ENCODE results near the gene ANKRD11.

Gene ANKRD11

DNA sequence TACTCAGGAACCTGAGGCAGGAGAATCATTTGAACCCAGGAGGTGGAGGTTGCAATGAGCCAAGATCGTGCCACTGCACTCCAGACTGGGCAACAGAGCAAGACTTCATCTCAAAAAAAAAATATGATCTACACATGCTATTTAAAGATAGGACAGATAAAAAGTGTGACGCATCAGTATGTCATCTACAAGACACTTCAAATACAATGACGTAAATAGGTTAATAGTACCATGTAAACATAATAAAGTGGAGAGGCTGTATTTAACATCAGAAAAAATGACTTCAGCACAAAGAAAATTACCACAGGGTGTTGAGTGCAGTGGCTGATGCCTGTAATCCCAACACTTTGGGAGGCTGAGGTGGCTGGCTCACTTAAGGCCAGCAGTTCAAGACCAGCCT lies 252.6 kb downstream of the ANKRD11 start:
- no peak overlapping the region for H3K4me2 ChIP-seq
- H3K79me2 ChIP-seq (ENCODE audit: insufficient read depth, low read depth) = peaks cover 4% of the 10 kb centered on the region; the same call in 1 of the 2 replicates
- no peaks in the 10 kb centered on the region for H3K36me3 ChIP-seq (ENCODE audit: insufficient read depth)
- TF ChIP-seq, protein P1, sequence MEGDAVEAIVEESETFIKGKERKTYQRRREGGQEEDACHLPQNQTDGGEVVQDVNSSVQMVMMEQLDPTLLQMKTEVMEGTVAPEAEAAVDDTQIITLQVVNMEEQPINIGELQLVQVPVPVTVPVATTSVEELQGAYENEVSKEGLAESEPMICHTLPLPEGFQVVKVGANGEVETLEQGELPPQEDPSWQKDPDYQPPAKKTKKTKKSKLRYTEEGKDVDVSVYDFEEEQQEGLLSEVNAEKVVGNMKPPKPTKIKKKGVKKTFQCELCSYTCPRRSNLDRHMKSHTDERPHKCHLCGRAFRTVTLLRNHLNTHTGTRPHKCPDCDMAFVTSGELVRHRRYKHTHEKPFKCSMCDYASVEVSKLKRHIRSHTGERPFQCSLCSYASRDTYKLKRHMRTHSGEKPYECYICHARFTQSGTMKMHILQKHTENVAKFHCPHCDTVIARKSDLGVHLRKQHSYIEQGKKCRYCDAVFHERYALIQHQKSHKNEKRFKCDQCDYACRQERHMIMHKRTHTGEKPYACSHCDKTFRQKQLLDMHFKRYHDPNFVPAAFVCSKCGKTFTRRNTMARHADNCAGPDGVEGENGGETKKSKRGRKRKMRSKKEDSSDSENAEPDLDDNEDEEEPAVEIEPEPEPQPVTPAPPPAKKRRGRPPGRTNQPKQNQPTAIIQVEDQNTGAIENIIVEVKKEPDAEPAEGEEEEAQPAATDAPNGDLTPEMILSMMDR (conservative IDR thresholded peaks at IDR 0.05; ENCODE audit: low read depth, low read length) = no peak
- H4K20me1 ChIP-seq (ENCODE audit: insufficient read depth) = no peaks in the 10 kb centered on the region
- H3K27me3 ChIP-seq (ENCODE audit: insufficient read depth, low read depth) = no peaks in the 10 kb centered on the region
- H3K4me1 ChIP-seq (ENCODE audit: low read depth, poor library complexity, severe bottlenecking) = no peaks in the 10 kb centered on the region
- H3K27ac ChIP-seq = no peak overlapping the region
- H2AFZ ChIP-seq (ENCODE audit: low read depth) = no peak overlapping the region
- H3K9ac ChIP-seq = no peak overlapping the region
- H3K4me3 ChIP-seq (IDR thresholded peaks at IDR 0.05; ENCODE audit: insufficient read depth, low read depth, low read length) = no peak overlapping the region

DNA sequence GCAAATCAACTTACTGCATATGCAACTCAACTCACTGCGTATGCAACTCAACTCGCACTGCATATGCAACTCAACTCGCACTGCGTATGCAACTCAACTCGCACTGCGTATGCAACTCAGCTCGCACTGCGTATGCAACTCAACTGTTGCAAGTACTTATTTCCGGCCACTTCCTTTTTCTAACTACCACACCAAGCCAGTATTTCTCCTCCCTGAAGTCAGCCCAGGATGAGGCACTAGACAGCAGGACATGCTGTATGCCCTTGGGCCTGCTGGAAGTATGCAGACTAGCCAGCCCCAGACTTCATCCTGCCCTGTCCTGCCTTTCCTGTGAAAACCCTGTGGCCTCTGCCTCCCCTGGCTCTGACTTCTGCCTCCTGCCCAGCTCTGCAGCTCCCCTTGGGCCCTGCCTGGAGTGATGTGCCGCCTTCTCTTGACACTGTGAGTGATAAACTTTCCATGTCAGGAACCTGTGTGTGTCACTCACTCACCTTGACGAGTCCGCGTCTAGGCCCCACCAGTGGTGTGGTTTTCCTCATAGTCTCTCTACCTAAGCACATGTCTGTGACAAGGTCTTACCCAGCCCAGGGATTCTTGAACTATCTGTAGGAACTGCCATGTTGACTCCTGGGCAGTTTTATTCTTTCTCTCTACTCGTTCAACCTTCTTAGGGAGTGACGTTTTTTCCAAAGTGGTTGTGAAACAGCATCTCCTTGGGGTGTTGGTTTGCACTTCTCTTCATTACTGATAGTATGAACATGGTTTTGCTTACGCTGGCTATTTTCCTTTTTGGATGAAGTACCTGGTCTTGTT lies 256.5 kb downstream of the ANKRD11 start:
- H4K20me1 ChIP-seq (ENCODE audit: insufficient read depth) = no peaks in the 10 kb centered on the region
- H3K9ac ChIP-seq = no peak overlapping the region
- no peaks in the 10 kb centered on the region for H3K79me2 ChIP-seq (ENCODE audit: insufficient read depth, low read depth)
- H3K27ac ChIP-seq = no peak overlapping the region
- no peaks in the 10 kb centered on the region for H3K27me3 ChIP-seq (ENCODE audit: insufficient read depth, low read depth)
- no peak overlapping the region for H3K4me2 ChIP-seq
- H2AFZ ChIP-seq (ENCODE audit: low read depth) = no peak overlapping the region
- H3K4me3 ChIP-seq (IDR thresholded peaks at IDR 0.05; ENCODE audit: insufficient read depth, low read depth, low read length) = no peak overlapping the region
- TF ChIP-seq, protein P1 (conservative IDR thresholded peaks at IDR 0.05; ENCODE audit: low read depth, low read length) = no peak
- no peaks in the 10 kb centered on the region for H3K4me1 ChIP-seq (ENCODE audit: low read depth, poor library complexity, severe bottlenecking)
- H3K36me3 ChIP-seq (ENCODE audit: insufficient read depth) = no peaks in the 10 kb centered on the region

DNA sequence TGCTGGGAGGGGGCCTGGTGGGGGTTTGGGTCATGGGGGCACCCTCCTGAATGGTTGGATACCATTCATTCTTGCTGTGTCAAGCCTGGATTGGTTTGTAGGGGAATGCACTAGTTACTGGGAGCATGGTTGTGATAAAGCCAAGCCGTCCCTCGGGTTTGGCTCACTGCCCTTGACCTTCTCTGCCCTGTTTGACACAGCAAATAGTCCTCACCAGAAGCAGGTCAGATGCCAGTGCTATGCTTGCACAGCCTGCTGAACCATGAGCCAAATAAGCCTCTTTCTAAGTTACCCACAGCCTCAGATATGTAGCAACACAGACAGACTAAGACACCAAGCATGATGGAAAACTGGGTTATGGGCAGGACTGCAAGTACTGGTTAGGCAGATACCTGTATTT lies 258.3 kb downstream of the ANKRD11 start:
- no peak overlapping the region for H3K4me2 ChIP-seq
- no peaks in the 10 kb centered on the region for H3K79me2 ChIP-seq (ENCODE audit: insufficient read depth, low read depth)
- no peak overlapping the region for H2AFZ ChIP-seq (ENCODE audit: low read depth)
- no peak overlapping the region for H3K9ac ChIP-seq
- no peak overlapping the region for H3K27ac ChIP-seq
- no peak overlapping the region for H3K4me3 ChIP-seq (IDR thresholded peaks at IDR 0.05; ENCODE audit: insufficient read depth, low read depth, low read length)
- no peaks in the 10 kb centered on the region for H3K4me1 ChIP-seq (ENCODE audit: low read depth, poor library complexity, severe bottlenecking)
- TF ChIP-seq, protein P1 (conservative IDR thresholded peaks at IDR 0.05; ENCODE audit: low read depth, low read length) = no peak
- no peaks in the 10 kb centered on the region for H4K20me1 ChIP-seq (ENCODE audit: insufficient read depth)
- no peaks in the 10 kb centered on the region for H3K27me3 ChIP-seq (ENCODE audit: insufficient read depth, low read depth)
- H3K36me3 ChIP-seq (ENCODE audit: insufficient read depth) = peaks cover 3% of the 10 kb centered on the region; the same call in 1 of the 2 replicates

DNA sequence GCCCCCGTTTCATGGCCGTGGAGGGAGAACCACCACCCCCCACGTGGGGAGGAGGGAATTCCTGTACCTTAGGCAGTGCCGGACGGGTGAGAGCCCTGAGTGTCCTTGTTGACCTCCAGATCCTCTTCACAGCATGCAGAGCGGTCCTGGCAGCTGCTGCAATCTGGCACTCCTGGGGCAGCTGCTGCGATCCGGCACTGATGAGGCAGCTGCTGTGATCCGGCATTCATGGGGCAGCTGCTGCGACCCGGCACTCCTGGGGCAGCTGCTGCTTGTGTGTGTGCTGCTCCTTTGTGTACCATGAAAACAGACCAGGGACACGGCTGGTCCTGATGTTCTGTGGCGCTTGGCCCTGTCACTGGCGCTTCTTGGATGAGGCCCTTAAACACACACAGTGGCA lies 260.1 kb downstream of the ANKRD11 start:
- H3K79me2 ChIP-seq (ENCODE audit: insufficient read depth, low read depth) = no peaks in the 10 kb centered on the region
- peaks cover 3% of the 10 kb centered on the region; the same call in 1 of the 2 replicates for H3K36me3 ChIP-seq (ENCODE audit: insufficient read depth)
- no peaks in the 10 kb centered on the region for H3K27me3 ChIP-seq (ENCODE audit: insufficient read depth, low read depth)
- no peak overlapping the region for H3K27ac ChIP-seq
- no peak overlapping the region for H3K9ac ChIP-seq
- no peaks in the 10 kb centered on the region for H3K4me1 ChIP-seq (ENCODE audit: low read depth, poor library complexity, severe bottlenecking)
- TF ChIP-seq, protein P1 (conservative IDR thresholded peaks at IDR 0.05; ENCODE audit: low read depth, low read length) = no peak
- H2AFZ ChIP-seq (ENCODE audit: low read depth) = no peak overlapping the region
- H3K4me2 ChIP-seq = no peak overlapping the region
- no peak overlapping the region for H3K4me3 ChIP-seq (IDR thresholded peaks at IDR 0.05; ENCODE audit: insufficient read depth, low read depth, low read length)
- H4K20me1 ChIP-seq (ENCODE audit: insufficient read depth) = no peaks in the 10 kb centered on the region

Data from KMS-11 (cell line).